Fibroblast of lung (primary cell): Measurements from ENCODE around the gene SS18.

Experiments used
- CTCF ChIP-seq, 2 donors: IDR thresholded peaks in 1 of 2; conservative IDR thresholded peaks in 1 of 2; 1 replicate in 1 of 2; 2 replicates in 1 of 2; pipeline ENCODE4 v1.5.1; 2011 to 2012; ENCODE audit warnings: low read length in 2 of 2, control low read depth in 1 of 2, inconsistent platforms in 1 of 2, low read depth in 1 of 2, mild to moderate bottlenecking in 1 of 2
- EZH2 ChIP-seq: IDR thresholded peaks from 2 replicates; pipeline ENCODE4 v1.5.1; 2012; ENCODE audit warnings: low read length, control low read depth, mild to moderate bottlenecking; ENCODE audit errors: missing control alignments

GRCh38 chr18:26096852-26097251 lies 6.4 kb upstream of the SS18 start:
- TF ChIP-seq CTCF (conservative IDR thresholded peaks at IDR 0.05 in 1 of 2, IDR thresholded peaks at IDR 0.05 in 1 of 2; ENCODE audit: low read depth in 1 of 2, low read length in 2 of 2) (no peak), EZH2 (no peak)
